SK-N-SH treated with all-trans-retinoic acid at 6 μM for 48 hours (cell line): ENCODE measurements around the gene UBE2Q1.

Experiments used
- ATAC-seq: fragments of 200-7000 bp; cut with Tn5 transposase; 3 replicates; pipeline ENCODE4 v1.9.1; 2020; ENCODE audit warnings: mild to moderate bottlenecking, moderate library complexity
- ARNTL ChIP-seq: fragments of 450-650 bp; formaldehyde crosslinking; IDR thresholded peaks from 2 replicates; pipeline ENCODE4 v1.5.0; 2020; ENCODE audit warnings: low read depth, mild to moderate bottlenecking, moderate library complexity, borderline replicate concordance
- BACH2 ChIP-seq: fragments of 250-450 bp; sonication (Bioruptor Pico); IDR thresholded peaks from 2 replicates; pipeline ENCODE4 v1.9.0; 2021; ENCODE audit warnings: mild to moderate bottlenecking, borderline replicate concordance
- ESRRG ChIP-seq: fragments of 250-450 bp; sonication (Bioruptor Pico); IDR thresholded peaks from 2 replicates; pipeline ENCODE4 v1.6.1; 2021; ENCODE audit warnings: mild to moderate bottlenecking
- GLIS3 ChIP-seq: fragments of 250-450 bp; sonication (Bioruptor Pico); IDR thresholded peaks from 2 replicates; pipeline ENCODE4 v1.5.0; 2020; ENCODE audit warnings: mild to moderate bottlenecking, moderate library complexity
- ISL1 ChIP-seq: fragments of 250-450 bp; sonication (Bioruptor Pico); IDR thresholded peaks from 2 replicates; pipeline ENCODE4 v2.1.2; 2022; ENCODE audit warnings: mild to moderate bottlenecking, moderate library complexity
- RARB ChIP-seq: fragments of 250-450 bp; sonication (Bioruptor Pico); IDR thresholded peaks from 2 replicates; pipeline ENCODE4 v1.8.0; 2021; ENCODE audit warnings: mild to moderate bottlenecking, moderate library complexity
- TCF4 ChIP-seq: fragments of 250-450 bp; sonication (Bioruptor Pico); IDR thresholded peaks from 2 replicates; pipeline ENCODE4 v1.8.0; 2021; ENCODE audit warnings: mild to moderate bottlenecking, moderate library complexity, borderline replicate concordance
- ZC3H10 ChIP-seq: fragments of 250-450 bp; sonication (Bioruptor Pico); IDR thresholded peaks from 2 replicates; pipeline ENCODE4 v1.5.1; 2021; ENCODE audit warnings: mild to moderate bottlenecking, moderate library complexity
- ZFP3 ChIP-seq: fragments of 250-450 bp; sonication (Bioruptor Pico); IDR thresholded peaks from 2 replicates; pipeline ENCODE4 v1.5.0; 2020; ENCODE audit warnings: mild to moderate bottlenecking, moderate library complexity
- ZFP30 ChIP-seq: fragments of 450-650 bp; formaldehyde crosslinking; IDR thresholded peaks from 2 replicates; pipeline ENCODE4 v1.5.0; 2022; ENCODE audit warnings: mild to moderate bottlenecking, moderate library complexity
- ZNF565 ChIP-seq: fragments of 450-650 bp; formaldehyde crosslinking; conservative IDR thresholded peaks from 2 replicates; pipeline ENCODE4 v1.5.0; 2020; ENCODE audit warnings: low read depth, mild to moderate bottlenecking, moderate library complexity
- ZNF70 ChIP-seq: fragments of 450-650 bp; formaldehyde crosslinking; IDR thresholded peaks from 2 replicates; pipeline ENCODE4 v1.5.0; 2020; ENCODE audit warnings: mild to moderate bottlenecking, moderate library complexity
- ZNF8 ChIP-seq: fragments of 450-650 bp; formaldehyde crosslinking; IDR thresholded peaks from 2 replicates; pipeline ENCODE4 v1.5.0; 2020; ENCODE audit warnings: mild to moderate bottlenecking, moderate library complexity
- TF ChIP-seq, protein P1 (sequence below): fragments of 250-450 bp; sonication (Bioruptor Pico); IDR thresholded peaks from 2 replicates; pipeline ENCODE4 v1.5.1; 2020; ENCODE audit warnings: low read depth, mild to moderate bottlenecking, moderate library complexity
- TF ChIP-seq, protein P2 (sequence below): fragments of 250-450 bp; sonication (Bioruptor Pico); IDR thresholded peaks from 2 replicates; pipeline ENCODE4 v1.8.0; 2021; ENCODE audit warnings: low read depth, mild to moderate bottlenecking, moderate library complexity, borderline replicate concordance
- TF ChIP-seq, protein P3 (sequence below): fragments of 250-450 bp; sonication (Bioruptor Pico); IDR thresholded peaks from 2 replicates; pipeline ENCODE4 v1.5.1; 2021; ENCODE audit warnings: mild to moderate bottlenecking, moderate library complexity

Gene UBE2Q1

DNA sequence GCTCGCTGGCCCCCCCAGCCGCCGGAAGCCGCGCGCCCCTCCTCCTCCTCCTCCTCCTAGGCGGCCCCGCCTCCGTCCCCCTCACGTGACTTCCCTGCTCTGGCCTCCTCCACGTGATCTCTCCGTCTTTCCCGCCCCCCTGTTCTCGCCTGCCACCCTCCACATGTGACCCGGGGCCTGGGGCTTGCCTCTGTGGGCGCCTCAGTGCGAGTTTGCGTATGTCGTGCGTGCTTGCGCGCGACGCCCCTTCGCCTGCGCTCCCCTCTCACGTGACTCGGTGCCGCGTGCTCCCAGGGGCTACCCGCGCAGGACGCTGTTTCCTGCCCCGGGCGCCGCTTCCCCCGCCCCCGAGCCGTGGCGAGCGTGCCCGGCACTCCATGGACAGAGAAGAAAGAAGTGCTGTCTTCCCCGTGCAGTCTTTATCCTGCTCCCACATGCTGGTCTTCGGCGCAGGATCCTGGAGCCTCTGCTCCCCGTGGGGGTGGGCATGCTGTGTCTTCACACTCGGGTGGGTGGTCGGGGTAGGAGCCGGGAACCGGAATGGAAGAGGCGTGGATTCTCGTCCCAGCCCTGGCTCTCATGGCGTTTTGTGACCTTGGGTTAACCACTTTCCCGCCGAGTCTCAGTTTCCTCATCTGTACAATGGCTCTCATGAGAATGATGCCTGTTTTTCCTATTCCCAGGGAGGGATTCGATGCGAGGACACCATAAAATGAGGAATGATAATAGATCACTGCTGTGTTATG, 431 bp upstream of the UBE2Q1 start (continued):
- TF ChIP-seq ARNTL, result no peak

DNA sequence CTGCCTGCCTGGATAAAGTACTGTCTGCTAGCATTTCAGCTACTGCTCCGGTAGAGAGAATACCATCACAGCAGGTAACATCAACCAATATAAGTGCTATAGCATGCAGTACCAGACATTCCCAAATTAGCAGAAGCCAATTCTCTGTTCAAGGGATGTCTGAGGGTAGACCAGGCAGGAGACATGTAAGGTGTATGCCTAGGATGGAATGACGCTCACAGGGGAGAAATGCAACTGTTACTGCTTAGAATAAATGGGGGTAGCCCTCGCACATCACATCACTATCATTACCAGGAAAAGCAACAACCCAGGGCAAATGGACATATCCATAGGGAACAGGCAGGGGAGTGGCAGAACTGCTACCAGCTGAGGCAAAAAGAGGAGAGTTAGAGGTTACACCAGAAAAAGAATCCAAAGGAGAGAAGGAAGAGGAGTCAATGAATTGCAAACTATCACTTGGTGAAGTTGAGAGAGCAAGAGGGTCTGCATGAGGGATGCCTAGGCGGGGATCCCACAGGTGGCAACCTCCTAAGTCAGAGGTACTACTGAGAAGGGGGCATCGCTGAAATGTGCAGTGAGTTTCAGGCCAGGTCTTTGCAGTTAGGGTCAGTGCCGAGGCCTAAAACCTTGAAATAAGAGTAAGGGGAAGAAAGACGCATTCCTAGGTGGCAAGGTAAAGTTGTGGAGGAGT, 1.1 kb downstream of the UBE2Q1 start:
- no peak for TF ChIP-seq ESRRG (CRISPR knock-in tag)
- TF ChIP-seq ZFP3 (CRISPR knock-in tag), result no peak
- no peak for TF ChIP-seq ISL1
- no peak for TF ChIP-seq ZNF70 (CRISPR knock-in tag)
- no peak for TF ChIP-seq ZNF565 (CRISPR knock-in tag)
- no peak for TF ChIP-seq ARNTL
- TF ChIP-seq, protein P1, sequence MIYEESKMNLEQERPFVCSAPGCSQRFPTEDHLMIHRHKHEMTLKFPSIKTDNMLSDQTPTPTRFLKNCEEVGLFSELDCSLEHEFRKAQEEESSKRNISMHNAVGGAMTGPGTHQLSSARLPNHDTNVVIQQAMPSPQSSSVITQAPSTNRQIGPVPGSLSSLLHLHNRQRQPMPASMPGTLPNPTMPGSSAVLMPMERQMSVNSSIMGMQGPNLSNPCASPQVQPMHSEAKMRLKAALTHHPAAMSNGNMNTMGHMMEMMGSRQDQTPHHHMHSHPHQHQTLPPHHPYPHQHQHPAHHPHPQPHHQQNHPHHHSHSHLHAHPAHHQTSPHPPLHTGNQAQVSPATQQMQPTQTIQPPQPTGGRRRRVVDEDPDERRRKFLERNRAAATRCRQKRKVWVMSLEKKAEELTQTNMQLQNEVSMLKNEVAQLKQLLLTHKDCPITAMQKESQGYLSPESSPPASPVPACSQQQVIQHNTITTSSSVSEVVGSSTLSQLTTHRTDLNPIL (CRISPR knock-in tag), result no peak
- TF ChIP-seq ZC3H10 (CRISPR knock-in tag), result no peak
- no peak for TF ChIP-seq RARB (CRISPR knock-in tag)
- TF ChIP-seq, protein P2, sequence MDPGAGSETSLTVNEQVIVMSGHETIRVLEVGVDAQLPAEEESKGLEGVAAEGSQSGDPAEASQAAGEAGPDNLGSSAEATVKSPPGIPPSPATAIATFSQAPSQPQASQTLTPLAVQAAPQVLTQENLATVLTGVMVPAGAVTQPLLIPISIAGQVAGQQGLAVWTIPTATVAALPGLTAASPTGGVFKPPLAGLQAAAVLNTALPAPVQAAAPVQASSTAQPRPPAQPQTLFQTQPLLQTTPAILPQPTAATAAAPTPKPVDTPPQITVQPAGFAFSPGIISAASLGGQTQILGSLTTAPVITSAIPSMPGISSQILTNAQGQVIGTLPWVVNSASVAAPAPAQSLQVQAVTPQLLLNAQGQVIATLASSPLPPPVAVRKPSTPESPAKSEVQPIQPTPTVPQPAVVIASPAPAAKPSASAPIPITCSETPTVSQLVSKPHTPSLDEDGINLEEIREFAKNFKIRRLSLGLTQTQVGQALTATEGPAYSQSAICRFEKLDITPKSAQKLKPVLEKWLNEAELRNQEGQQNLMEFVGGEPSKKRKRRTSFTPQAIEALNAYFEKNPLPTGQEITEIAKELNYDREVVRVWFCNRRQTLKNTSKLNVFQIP (CRISPR knock-in tag), result no peak
- no peak for TF ChIP-seq ZNF8 (CRISPR knock-in tag)
- TF ChIP-seq GLIS3 (CRISPR knock-in tag), result no peak
- TF ChIP-seq TCF4 (CRISPR knock-in tag), result no peak
- no peak; the same call in 2 of the 3 replicates for ATAC-seq

DNA sequence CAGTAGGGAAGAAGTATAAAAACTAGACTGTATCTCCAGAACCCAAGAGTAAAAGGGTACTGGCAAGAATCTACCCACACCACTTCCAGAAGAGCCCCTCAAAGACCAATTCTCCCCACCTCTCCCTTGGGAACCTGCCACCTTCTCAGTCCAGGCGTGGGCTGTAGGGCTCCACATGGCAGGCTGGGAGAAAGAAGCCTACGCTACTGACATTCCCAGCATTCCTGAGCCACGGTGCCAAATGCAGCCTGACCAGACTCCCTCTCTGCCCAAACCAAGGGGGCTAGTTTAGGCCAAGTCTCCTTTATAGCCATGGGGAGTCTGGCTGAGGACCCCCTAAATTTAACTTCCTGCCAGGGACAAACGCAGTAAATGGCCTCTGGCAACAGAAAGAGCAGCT, 2.0 kb downstream of the UBE2Q1 start:
- peak; percentile 31; the same call in 2 of the 3 replicates for ATAC-seq
- TF ChIP-seq ZNF70 (CRISPR knock-in tag) (no peak), BACH2 (CRISPR knock-in tag) (no peak)
- TF ChIP-seq, protein P3, sequence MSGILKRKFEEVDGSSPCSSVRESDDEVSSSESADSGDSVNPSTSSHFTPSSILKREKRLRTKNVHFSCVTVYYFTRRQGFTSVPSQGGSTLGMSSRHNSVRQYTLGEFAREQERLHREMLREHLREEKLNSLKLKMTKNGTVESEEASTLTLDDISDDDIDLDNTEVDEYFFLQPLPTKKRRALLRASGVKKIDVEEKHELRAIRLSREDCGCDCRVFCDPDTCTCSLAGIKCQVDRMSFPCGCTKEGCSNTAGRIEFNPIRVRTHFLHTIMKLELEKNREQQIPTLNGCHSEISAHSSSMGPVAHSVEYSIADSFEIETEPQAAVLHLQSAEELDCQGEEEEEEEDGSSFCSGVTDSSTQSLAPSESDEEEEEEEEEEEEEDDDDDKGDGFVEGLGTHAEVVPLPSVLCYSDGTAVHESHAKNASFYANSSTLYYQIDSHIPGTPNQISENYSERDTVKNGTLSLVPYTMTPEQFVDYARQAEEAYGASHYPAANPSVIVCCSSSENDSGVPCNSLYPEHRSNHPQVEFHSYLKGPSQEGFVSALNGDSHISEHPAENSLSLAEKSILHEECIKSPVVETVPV (CRISPR knock-in tag), result no peak

DNA sequence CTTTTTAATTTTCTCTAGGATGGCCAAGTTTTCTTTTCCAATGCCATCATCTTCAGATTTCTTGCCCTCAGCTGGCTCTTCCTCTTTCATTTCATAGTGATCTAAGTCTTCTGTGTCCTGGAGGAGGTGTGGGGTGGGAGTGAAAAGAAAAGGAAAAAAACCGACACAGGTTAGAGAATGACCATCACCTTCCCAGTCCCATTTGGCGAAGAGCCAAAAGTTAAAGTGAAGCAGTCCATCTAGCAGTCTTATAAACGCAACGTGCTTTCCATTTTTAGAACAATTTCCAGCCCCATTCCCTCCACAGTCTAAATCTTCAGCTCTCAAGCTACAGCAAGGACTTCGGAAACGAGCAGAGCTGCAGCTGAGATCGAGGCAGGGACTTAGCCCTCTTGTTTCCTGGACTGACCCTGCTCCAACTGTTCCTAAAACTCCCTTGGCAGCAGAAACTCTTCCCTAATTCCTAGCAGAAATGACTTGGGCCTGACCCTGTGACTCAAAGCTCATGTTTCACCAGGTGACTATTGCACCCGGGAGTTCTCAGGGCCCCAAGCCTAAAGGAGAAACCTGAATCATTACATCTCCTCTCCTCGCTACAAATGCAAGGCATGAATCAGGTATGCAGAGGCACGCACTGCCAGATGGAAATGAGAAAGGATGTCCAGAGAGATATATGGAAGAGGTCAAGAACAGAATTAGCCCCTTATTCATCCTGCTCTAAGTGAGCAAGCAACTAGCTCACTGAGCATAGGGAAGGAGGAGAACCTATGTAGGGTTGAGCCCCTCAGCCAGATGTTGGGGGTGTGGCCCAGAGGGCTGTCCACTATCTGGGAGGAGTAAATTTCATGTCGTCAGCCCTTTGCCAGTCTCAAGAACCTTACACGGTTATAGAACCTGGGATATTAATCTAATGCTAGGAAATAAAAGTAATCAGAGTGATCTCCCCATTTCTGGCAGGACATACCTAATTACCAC, 5.1 kb downstream of the UBE2Q1 start:
- no peak for ATAC-seq

More for the DNA sequence above, 5.1 kb downstream of the UBE2Q1 start:
- TF ChIP-seq BACH2 (CRISPR knock-in tag) (no peak), ZFP3 (CRISPR knock-in tag) (no peak), ZFP30 (no peak), ZC3H10 (CRISPR knock-in tag) (no peak), GLIS3 (CRISPR knock-in tag) (no peak)
- TF ChIP-seq, protein P1 (CRISPR knock-in tag), result no peak
- TF ChIP-seq, protein P2 (CRISPR knock-in tag), result no peak
